GM18909 (cell line): ENCODE data around the gene LRRC32.

Experiments
- ATAC-seq: cut with Tn5 transposase; IDR thresholded peaks from one replicate; pipeline ENCODE4 v1.9.1; 2021; ENCODE audit warnings: mild to moderate bottlenecking; ENCODE audit not compliant: unreplicated experiment, poor library complexity

Gene LRRC32

DNA sequence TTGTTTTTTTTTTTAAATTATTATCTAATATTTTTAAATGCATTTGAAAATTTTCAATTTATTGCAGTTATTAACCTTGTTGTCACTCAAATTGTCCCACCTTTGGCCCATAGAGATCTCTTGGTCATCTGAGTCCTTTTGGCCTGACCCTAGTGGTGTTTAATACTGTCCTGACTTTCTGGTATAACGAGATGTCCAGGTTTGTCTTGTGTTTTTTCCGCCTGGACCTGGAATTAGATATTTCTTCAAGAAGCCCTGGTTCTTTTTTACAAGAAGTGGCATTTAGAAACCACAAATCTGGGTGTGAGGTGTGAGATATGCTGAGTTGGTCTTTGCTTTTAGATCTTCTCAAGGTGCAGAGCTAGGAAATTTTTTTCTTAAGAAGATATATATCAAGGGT is 38.1 kb downstream of the LRRC32 start:
- no peak for ATAC-seq

DNA sequence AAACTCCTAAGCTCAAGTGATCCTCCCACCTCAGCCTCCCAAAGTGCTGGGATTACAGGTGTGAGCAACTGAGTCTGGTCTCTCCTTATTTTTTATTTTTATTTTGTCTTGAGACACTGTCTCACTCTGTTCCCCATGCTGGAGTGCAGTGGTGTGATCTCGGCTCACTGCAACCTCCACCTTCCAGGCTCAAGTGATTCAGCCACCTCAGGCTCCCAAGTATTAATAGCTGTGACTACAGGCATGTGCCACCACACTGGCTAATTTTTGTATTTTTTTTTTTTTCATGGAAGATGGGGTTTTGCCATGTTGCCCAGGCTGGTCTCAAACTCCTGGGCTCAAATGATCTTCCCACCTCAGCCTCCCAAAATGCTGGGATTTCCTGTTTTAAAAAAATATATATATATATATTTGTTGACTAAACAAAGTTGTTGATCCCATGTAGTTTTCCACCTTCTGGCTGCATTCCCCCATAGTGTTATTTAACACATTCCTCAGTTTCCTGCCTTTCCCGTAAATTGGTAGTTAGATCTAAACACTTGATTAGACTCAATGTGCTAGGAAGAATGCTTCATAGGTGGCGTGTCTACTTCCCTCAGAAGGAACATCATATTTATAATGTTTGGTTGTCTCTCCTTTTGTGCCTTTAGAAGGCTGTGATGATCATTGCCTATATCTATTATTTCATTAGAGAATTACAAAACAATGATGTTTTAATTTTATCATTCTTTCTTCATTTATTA is 38.8 kb downstream of the LRRC32 start:
- ATAC-seq, result no peak

DNA sequence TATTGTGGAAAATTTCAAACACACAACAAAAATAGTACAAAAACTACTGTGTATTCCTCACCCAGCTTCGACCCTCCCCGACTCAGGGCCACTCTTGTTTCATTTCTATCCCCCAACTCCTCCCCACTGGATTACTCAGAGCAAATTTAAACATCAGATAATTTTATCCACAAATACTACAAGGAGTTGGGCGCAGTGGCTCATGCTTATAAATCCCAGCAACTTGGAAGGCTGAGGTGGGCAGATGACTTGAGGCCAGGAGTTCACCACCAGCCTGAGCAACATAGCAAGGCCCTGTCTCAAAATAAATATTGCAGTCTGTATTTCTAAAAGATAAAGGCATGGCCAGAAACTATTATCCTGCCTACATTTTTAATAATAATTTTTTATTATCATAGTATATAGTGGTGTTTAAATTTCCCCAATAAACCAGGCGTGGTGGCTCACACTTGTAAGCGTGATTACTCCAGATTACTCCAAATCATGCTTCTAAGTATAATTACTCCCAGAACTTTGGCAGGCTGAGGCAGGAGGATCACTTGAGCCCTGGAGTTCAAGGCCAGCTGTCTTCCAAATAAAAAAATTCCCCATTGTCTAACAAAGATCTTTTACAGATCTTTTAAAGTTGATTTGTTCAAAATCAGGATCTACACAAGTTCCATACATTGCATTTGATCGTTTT is 39.8 kb downstream of the LRRC32 start:
- no peak for ATAC-seq

DNA sequence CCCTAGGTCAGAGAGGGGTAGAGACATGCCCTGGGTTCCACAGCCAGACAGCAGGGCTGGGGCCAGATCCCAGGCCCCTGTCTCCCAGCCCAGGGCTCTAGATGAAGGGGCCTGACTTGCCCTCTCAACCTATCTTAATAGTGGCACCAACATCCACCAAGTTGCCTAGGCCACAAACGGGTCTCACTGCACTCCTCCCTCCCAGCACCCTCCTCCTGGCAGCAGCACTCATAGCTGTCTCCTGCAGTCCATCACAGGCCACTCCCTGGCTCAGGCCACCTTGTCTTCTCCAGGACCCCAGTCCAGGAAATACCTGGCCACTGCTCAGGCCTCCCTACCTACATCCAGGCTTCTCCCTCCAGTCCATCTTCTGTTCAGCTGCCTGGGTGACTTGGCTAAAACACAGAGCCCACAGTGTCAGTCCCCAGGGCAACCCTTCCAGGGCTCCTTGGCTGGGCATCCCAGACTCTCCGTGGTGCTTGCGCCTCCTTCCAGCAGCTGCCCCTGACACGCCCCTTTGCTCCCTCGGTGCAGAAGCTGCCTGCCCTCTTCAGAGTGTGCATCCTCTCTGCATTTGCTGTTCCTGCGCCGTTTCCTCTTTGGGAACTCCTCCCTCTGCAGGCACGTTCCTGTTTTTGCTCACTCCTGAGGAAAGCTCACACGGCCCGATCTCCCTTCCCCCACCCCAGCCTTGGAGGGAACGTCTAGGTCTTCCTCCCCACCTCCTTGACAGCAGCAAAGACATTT is 40.5 kb downstream of the LRRC32 start:
- no peak for ATAC-seq

DNA sequence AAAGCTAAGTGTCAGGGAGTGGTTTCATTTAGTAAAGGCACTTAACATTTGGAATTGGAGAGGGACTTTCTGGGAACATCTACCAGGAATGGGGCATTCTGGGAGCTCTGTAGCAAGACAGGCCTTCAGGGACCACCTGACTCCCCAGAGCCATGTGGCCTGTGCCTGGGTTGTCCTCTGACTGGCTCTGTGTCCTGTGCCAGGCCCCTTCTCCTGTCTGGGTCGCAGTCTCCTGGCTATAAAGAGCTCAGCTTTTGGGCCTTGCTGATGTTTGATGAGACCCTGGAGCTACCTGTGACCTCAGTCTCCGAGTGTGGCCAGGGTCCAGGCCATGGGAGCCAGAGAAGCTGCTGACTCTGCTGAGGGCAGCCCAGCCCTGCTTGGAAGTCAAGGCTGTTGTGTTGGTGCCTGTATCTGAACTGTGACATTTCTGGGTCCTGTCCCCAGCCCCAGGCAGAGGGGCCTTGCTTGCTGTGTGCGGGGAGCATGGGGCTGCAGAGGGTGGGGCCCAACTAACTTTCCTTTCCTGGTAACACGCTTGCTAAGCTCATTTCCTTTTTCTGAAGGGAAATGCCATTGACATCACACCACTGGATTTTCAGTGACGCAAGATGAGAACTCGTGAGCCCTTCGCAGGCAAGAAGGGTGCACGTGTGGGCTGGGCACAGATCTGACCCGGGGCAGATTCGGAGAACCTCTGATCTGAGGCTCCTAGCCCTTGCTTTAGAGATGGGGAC is 41.3 kb downstream of the LRRC32 start:
- no peak for ATAC-seq

DNA sequence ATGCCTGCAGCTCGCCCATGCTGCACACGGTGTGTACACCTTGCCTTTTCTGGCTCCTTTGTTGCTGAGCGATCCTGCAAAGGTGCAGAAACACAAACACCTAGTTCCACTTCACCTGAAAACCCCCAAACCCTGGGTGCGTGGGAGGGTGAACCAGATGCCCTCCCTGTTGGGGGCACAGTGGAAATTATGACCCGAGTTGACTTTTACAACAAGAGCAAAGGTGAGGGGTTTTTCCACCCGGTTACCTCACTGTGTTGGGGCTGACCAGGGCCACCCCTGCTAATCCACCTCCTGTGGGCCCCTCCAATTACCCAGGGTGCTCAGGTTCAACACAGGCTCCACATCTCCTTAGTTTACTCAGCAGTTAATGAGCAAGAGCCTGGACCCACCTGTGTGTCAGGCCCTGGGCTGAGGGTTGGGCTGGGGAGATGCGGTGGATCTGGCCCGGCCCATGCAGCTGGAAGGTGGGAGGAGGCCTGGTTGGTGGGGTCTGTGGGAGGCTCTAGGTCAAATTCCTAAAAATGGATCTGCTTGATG is 42.1 kb downstream of the LRRC32 start:
- ATAC-seq, result no peak

DNA sequence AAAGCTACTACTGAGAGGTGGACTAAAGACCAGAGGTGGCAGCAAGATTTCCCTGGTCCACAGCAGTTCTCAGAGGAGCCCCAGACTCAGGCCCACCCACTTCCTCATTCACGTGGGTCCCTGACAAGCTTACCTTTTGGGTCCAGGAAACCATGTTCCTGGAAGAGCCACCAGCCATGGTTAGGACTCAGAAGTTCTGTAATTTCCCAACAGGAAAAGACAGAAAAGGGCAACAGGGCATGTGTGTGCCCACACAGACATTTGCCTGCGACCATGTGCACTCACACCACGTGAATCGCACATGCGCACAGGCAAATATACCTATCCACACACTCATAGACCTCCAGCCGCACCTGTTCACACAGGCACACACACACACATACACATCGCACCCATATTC is 42.9 kb downstream of the LRRC32 start:
- no peak for ATAC-seq

DNA sequence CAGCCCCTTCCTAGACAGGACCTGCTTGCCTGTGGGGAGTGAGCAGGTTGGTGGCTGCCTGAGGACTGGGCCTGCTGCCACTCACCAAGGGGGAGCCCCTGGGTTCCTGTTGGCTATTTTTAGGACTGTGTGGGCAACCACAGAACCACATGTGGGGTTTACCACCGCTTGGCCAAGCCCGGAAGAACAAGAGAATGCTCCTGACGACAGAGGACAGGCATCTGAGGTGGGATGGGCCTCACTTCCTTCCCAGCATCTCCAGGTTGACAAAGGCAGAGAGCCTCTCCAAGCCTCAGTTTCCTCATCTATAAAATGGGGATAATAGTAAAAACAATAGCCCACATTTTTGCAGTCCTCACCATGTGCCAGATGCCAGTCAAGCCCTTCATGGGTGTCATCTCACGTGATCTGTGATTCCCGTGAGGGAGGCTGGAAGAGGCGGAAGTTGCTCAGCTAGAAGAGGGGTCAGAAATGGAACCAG is 43.6 kb downstream of the LRRC32 start:
- ATAC-seq, result peak; percentile 86

DNA sequence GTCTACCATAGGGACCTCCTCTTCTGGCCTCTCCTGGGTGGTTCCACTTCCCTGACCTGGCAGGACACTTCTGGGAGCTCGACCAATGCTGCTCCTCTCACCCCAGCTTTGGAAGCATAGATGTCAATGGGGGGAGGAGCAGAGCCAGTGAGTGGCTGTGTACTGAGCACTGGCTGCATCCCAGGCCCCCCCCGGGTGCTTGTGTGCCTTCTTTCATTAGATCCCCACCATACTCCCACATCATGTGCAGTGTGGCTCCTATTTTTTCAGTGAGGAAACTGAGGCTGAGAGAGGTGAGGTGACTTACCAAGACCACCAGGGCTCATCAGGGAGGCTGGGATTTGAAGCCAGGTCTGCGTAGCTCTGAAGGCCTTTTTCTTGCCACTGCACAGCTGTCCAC is 44.3 kb downstream of the LRRC32 start:
- ATAC-seq, result no peak

DNA sequence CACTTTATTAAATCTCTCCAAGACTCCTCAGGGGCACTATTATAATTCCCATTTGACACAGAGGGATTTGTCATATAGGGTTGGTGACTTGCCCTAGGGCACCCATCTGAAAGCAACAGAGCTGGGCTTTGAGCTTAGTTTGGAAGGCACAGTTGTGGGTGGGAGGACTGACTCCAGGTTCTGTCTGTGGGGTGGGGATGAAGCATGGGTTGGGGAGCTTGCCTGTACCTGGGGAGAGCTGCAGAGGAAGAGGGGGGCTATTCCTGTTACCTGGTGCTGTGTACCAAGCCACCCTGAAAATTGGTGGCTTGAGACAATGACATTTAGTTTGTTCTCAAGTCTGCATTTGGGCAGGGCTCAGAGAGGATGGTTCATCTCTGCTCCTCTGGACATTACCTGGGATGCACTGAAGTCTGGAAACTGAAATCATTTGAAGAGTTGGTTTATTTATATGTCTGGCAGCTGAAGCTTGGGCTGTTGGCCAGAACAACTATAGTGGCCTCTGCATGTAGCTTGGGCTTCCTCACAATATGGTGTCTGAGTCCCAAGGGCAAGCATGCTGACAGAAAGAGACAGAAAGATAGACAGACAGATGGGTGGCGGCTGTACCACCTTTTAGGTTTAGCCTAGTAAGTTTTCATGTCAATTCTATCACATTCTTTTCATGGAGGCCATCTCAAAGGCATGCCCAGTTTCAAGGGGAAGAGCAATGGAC is 44.9 kb downstream of the LRRC32 start:
- ATAC-seq, result no peak

DNA sequence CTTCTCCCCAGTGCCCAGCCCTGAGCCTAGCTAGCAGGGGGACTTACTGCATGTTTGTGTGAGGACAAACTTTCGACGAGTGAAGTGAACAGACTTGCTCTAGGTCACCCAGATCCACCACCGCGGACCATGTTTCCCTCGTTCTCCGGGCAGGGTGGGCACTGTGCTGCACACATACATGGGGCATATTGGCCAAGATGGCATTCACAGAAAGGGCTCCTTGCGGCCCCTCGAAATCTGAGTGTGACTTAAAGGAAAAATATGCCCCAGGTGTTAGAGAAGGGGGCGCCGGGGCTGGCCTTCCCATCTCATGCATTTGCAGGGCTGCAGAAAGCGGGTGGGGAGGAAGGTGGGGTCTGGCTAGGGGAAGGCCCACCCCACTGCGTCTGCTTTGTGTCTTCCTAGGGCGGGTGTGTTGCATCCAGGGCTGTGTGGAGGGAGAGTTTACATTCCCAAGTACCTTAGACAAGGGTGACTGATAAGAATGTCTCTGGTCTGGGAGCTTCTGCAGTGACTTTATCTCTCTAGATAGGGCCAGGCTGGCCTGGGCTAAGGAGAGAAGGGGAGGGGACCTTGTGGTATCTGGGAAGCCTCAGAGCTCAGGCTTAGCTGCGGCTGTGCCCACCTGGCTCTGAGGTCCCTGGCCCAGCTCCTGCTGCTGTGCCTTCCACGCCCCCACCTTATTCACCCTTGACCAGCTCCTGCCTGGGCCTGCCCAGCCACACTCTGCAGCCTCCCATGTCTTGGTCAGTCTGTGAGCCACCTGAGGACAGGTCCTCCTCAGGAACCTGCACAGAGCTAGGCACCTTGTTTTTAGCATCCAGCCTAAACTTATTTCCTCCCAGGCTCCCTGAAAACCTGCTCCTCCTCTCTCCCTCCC is 45.8 kb downstream of the LRRC32 start:
- no peak for ATAC-seq

DNA sequence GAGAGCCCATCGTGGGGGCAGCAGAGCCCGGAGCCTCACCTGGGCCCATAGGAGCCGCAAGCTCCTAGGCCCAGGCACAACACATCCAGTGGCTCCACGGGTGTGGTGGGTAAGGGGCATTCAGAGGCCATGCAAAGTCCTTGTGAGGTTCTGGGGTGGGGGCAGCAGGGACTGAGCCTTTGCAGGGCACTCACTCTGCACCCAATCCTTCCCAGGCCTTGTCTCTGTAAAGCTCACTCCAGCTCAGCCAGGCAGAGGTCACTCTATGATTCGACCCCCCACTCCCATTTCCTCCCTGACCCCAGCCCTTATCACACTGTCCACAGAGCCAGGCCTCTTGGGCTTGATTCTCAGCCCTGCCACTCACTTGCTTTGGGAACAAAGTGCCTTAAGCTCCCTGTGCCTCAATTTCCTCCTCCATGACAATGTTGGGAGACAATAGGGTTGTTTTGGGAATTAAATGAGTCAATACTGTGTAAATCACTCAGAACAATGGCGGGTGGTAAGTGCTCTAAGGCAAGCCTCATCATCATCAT is 46.6 kb downstream of the LRRC32 start:
- ATAC-seq, result no peak

DNA sequence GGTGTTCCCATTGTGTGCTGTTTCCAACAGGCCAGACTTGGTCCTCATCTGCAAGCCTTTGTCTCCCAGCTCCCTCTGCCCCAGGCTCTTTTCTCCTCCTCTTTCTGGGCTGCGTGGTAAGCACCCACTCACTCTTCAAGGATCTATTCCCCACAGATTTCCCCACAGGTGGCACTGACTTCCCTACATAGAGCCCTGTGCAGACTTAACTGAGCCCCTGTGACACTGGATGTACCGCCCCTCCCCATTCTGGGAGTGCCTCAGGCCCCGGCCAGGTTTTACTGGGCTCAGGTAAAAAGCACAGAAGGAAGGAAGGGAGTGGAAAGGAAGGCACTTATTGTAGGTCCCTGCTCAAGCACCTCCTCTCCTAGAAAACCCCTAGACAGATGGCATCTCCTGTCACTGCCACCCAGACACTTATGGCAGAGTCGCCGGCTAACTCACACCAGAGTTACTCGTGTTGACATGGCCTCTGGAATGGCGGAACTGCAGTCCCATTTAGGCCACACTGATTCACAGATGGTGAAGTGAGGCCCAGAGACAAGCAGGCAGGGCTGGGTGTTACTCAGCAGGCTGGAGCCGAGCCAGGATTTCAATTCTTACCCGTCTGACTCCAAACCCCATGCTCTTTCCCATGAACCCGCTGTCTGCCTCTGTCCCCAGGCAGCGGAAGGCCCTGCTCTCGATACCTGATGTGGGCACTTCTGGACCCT is 47.2 kb downstream of the LRRC32 start:
- no peak for ATAC-seq

DNA sequence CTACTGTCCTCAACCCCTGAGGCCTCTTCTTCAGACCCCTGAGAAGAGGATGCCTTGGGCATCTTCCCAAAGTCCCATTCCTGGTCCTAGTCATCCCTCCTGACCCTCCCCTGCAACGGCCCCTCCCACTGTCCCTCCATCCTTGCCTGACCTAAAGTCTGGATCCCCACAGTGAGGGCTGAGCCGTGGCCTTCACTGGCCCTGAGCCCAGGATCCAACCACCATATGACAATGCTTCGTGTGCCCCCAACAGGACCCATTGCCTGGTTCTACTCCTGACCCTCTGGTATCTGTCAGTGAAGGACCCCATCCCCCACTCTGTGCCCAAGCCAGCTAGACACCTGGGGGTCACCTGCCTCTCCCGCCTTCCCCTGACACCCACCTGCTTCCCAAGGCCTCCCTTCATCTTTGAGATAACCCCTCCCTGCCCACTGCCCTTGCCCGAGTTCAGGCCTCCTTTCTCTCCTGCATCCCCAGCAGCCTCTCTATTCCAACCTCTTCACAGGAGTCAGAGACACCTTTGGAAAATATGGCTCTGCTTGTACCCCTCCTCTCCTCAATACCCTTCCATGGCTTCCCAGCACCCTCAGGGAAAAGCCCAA is 48.0 kb downstream of the LRRC32 start:
- no peak for ATAC-seq

DNA sequence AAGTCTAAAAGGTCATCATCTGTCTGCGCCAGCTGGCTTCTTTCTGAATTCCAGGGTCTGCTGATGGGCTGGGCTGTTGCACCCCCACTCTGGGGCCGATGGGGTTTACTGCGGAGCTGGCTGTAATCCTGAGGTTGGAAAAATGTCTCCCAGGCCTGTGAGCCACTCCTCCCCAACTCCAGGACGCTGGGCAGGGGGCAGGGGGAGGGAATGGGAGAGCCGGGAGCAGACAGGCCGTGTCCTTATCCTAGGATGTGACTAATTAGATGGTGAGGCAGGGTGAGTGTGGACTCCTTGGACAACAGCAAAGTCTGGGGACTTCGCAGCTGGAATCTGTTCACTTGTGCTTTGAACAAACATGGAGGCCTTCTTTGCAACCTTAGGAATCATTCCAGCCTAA is 48.7 kb downstream of the LRRC32 start:
- no peak for ATAC-seq

DNA sequence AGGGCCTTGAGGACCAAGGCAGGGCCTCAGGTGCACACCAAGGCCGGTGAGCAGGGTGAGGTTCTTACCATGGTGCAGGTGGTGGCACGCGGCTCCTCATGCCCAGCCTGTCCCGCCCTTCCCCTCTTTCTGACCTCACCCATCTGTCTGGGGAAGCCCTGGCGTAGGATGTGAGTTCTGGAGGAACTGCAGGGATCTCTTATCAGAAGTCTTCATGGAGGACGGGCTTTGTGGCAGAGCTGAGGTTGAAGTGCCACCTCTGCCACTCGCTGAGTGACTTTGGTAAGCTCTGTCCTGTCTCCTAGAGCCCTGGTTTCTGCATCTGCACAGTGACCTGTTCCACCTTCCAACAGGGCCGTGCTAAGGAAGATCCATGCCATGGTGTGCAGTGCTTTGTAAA is 49.1 kb downstream of the LRRC32 start:
- no peak for ATAC-seq

DNA sequence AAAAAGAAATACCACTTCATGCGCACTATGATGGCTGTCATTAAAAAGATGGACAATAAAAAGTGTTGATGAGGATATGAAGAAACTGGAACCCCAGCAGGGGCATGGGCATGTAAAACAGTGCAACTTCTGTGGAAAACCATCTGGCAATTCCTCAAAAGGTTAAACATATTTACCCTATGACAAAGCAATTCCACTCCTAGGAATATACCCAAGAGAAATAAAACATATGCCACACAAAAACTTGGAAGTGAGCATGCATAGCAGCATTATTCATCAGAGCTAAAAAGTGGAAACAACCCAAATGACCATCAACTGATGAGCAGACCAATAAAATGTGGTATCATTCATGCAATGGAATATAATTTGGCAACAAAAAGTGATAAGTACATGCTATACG is 50.1 kb downstream of the LRRC32 start:
- no peak for ATAC-seq
